ENCODE measurements around the gene DCC.

The DCC gene

GRCh38 chr18:52339891-52340371 lies at the start of gene DCC:
Gene DCC, plus strand, starts transcription at chr18:52340197. Its CDS starts 591 bp downstream, at chr18:52340788.
- DNase-seq (ENCODE audit: low read depth): no peak

- DNase-seq (ENCODE audit: low read depth): no peak
These were observed 29.3 kb upstream of the DCC start for GRCh38 chr18:52310651-52311050.

GRCh38 chr18:52311331-52311730 lies 28.7 kb upstream of the DCC start:
- no peak for DNase-seq (ENCODE audit: low read depth)

GRCh38 chr18:52312346-52312745 lies 27.7 kb upstream of the DCC start:
- no peak for DNase-seq (ENCODE audit: low read depth)

GRCh38 chr18:52313213-52313612 lies 26.8 kb upstream of the DCC start:
- no peak for DNase-seq (ENCODE audit: low read depth)

GRCh38 chr18:52319424-52319983 lies 20.5 kb upstream of the DCC start:
- DNase-seq (ENCODE audit: low read depth): no peak

- no peak for DNase-seq (ENCODE audit: low read depth)
These were observed 17.7 kb upstream of the DCC start for GRCh38 chr18:52322307-52322706.

GRCh38 chr18:52323802-52324201 lies 16.2 kb upstream of the DCC start:
- DNase-seq (ENCODE audit: low read depth): no peak

GRCh38 chr18:52325997-52326396 lies 14.0 kb upstream of the DCC start:
- DNase-seq (ENCODE audit: low read depth): no peak

GRCh38 chr18:52333860-52334259 lies 6.1 kb upstream of the DCC start:
- DNase-seq (ENCODE audit: low read depth): no peak

GRCh38 chr18:52334307-52334706 lies 5.7 kb upstream of the DCC start:
- no peak for DNase-seq (ENCODE audit: low read depth)

GRCh38 chr18:52334896-52335295 lies 5.1 kb upstream of the DCC start:
- no peak for DNase-seq (ENCODE audit: low read depth)

GRCh38 chr18:52337276-52337675 lies 2.7 kb upstream of the DCC start:
- no peak for DNase-seq (ENCODE audit: low read depth)

- no peak for DNase-seq (ENCODE audit: low read depth)
These were observed 557 bp downstream of the DCC start for GRCh38 chr18:52340406-52341102.

GRCh38 chr18:52341103-52341432 lies 1.1 kb downstream of the DCC start:
- DNase-seq (ENCODE audit: low read depth): no peak

- DNase-seq (ENCODE audit: low read depth): no peak
These were observed 1.8 kb downstream of the DCC start for GRCh38 chr18:52341608-52342381.

GRCh38 chr18:52342456-52342855 lies 2.5 kb downstream of the DCC start:
- no peak for DNase-seq (ENCODE audit: low read depth)

GRCh38 chr18:52343138-52343537 lies 3.1 kb downstream of the DCC start:
- no peak for DNase-seq (ENCODE audit: low read depth)

- DNase-seq (ENCODE audit: low read depth): no peak
These were observed 3.8 kb downstream of the DCC start for GRCh38 chr18:52343731-52344340.

GRCh38 chr18:52344881-52345280 lies 4.9 kb downstream of the DCC start:
- DNase-seq (ENCODE audit: low read depth): no peak

- DNase-seq (ENCODE audit: low read depth): no peak
These were observed 5.4 kb downstream of the DCC start for GRCh38 chr18:52345428-52345827.

- DNase-seq (ENCODE audit: low read depth): no peak
These were observed 8.2 kb downstream of the DCC start for GRCh38 chr18:52348209-52348608.

- no peak for DNase-seq (ENCODE audit: low read depth)
These were observed 9.5 kb downstream of the DCC start for GRCh38 chr18:52349498-52349897.
